ENCODE data around the gene LAMA5.

DNA sequence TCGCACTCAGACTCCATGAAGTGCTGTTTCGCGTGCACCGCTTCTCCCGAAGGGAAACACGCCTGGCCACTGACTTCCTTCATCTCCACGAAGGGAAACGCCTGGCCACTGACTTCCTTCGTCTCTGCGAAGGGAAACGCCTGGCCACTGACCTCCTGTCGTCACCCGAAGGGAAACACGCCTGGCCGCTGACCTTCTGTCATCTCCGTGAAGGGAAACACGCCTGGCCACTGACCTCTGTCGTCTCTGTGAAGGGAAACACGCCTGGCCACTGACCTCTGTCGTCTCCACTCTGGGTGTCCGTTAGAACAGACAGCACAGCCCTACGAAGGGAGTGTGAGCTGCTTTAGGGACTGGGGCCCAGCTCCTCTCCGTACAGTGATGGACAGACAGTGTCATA is 81.4 kb downstream of the LAMA5 start:
- TF ChIP-seq, protein P1, sequence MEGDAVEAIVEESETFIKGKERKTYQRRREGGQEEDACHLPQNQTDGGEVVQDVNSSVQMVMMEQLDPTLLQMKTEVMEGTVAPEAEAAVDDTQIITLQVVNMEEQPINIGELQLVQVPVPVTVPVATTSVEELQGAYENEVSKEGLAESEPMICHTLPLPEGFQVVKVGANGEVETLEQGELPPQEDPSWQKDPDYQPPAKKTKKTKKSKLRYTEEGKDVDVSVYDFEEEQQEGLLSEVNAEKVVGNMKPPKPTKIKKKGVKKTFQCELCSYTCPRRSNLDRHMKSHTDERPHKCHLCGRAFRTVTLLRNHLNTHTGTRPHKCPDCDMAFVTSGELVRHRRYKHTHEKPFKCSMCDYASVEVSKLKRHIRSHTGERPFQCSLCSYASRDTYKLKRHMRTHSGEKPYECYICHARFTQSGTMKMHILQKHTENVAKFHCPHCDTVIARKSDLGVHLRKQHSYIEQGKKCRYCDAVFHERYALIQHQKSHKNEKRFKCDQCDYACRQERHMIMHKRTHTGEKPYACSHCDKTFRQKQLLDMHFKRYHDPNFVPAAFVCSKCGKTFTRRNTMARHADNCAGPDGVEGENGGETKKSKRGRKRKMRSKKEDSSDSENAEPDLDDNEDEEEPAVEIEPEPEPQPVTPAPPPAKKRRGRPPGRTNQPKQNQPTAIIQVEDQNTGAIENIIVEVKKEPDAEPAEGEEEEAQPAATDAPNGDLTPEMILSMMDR (IDR thresholded peaks at IDR 0.05 in 4 of 5, conservative IDR thresholded peaks at IDR 0.05 in 1 of 5), result no peak
- TF ChIP-seq POLR2A (IDR thresholded peaks at IDR 0.05), result no peak

Data from gastrocnemius medialis (tissue), 4 donors.